Activated T-cell treated with anti-CD3 and anti-CD28 coated beads for 4 hours (primary cell): ENCODE results near the gene TCF21.
A peak's percentile ranks its signal among the peaks of the same experiment; 100 is the strongest.
"Not testable (repeated sequence)": the region's sequence is repeated elsewhere in the genome, so short reads cannot be mapped to it uniquely, and the experiment has no call there.

ENCODE experiments used
- DNase-seq: peaks from one replicate; pipeline ENCODE4 v3.0.0-alpha.2; 2020

The TCF21 gene

GRCh38 chr6:133890711-133891148, 1.8 kb downstream of the TCF21 start:
- DNase-seq, result no peak

GRCh38 chr6:133891149-133891926, 2.4 kb downstream of the TCF21 start:
- DNase-seq, result no peak

DNA sequence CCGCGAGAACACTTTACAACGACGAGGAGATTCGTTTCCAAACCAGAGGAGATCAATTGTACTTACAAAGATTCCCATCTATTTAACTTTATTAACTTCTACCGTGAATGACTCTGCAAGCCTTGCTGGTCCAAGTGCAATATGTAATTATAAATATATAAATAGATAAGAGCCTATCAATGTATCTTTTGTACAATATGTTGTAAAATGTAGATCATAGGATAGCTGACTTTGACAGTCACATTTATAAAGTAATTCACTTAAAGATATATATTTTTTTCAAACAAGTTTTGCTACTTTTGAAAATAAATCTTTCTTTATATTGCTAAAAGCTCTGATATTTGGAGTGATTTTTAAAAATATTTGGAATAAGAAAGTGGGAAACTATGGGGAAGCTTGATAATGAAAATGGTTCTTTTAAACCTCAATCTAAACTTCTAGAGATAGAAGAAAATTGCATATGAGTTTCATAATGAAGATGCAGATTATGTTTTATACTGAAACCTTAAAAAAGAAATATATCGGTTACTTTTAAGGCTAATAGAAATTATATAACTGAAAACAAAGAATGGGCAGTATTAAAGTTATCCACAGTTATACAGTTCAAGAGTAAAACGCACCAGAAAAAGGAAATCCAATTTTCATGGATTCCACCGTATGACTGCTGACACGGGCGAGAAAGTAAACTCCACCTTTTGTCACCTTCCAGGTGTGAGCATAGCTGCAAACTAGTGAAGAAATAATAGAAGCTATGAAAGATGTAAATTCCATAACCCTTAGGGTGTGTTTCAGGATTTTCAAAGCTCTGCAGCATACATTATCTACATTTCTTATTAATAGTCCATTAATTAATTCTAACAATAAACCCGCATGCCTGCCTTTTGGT, 3.3 kb downstream of the TCF21 start:
- no peak for DNase-seq

- DNase-seq, result no peak
Observed at GRCh38 chr6:133892813-133893691, 4.1 kb downstream of the TCF21 start.

DNA sequence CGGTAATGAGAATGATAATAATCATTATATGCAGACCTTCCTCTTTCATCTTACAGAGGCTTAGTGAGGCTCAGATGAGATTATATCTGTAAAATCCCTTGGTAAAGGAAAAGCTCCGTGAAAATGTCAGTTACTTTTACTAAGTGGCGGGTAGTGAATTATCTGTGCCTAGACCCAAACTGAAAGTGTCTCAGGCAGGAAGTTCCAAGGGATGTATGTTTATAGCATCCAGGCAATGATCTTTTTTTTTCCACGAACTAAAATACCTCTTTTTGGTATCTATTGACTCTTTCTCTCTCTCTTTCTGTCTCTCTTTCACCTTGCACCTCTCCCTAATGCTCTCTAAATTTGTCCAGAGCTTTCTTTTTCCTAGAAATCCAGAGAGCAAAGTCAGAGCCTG, 5.0 kb downstream of the TCF21 start:
- no peak for DNase-seq

- DNase-seq, result no peak
Observed at GRCh38 chr6:133894369-133894768, 5.5 kb downstream of the TCF21 start.

- no peak for DNase-seq
Observed at GRCh38 chr6:133894795-133895358, 6.0 kb downstream of the TCF21 start.

DNA sequence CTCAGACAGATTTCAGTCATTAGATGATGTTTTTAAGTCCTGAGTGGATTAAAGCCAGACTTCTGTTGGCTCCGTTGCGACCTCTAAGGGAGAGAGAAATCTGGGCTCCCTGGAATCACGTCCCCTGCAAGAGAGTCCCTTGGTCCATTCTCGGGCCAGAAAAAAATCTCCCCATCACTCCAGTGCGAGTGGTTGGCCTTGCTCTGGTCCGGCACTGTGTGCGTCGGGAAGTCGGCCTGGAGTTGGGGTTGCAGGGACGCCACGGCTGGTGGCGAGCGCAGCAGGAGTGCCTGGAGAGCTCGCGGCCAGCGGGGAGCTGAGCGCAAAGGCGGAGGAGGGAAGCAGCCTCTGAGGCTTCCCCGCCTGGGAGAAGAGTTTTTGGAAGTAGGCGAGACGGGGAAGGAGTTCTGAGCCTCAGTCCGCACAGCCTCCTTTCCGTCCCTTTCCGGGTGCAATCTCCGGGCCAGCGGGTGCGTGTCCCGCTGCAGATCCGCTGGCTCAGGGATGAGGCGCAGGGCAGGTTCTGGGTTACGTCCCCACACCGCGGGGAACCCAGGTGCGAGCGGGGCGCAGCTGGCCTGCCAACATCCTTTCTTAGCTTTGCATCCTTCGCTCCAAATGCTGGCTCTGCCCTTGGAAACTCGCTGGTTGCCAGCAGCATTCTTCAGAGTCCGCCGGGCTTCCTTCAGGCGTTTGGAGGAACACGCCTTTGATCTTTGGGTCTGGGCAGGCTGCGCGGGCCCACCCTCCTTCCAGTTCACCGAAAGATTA, 6.8 kb downstream of the TCF21 start:
- DNase-seq, result no peak

- DNase-seq, result no peak
Observed at GRCh38 chr6:133896344-133896721, 7.4 kb downstream of the TCF21 start.

DNA sequence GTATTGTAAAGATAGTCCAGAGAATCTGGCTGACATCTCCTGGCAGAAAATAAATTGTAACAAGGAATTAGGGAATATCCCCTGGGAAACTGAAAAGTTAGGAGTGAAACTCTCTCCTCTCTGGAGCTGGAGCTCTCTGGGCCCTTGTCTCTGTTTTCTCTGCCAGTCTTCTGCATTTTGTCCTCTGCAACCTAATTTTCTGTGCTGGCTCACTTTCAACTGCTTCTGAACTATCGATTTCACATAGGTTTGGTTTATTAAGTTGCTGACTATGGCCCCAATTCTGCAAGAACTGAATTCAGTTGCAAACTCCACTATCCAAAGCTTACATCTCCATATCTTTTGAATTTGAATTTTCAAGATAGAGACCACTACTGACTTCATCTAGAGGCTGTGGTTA, 9.3 kb downstream of the TCF21 start:
- DNase-seq, result no peak

- no peak for DNase-seq
Observed at GRCh38 chr6:133899556-133899955, 10.6 kb downstream of the TCF21 start.

DNA sequence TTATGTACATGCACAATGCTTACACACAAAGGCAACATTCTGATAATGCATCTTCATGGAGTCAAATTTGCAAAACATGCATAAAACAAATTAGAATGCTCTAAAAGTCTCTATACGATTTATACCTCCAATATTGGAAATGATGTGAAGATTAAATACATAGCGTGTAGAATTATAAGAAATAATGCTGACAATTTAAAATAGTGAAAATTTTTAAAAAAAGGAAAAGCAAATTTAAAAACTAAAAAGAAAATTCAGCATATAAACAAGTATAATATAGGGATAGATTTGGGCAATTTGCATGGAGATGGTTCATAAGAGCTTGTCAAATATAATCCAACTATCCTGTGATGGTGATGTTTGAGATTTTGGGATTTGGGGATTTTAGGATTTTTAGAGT, 14.9 kb downstream of the TCF21 start:
- no peak for DNase-seq

- no peak for DNase-seq
Observed at GRCh38 chr6:133906050-133906449, 17.1 kb downstream of the TCF21 start.

DNA sequence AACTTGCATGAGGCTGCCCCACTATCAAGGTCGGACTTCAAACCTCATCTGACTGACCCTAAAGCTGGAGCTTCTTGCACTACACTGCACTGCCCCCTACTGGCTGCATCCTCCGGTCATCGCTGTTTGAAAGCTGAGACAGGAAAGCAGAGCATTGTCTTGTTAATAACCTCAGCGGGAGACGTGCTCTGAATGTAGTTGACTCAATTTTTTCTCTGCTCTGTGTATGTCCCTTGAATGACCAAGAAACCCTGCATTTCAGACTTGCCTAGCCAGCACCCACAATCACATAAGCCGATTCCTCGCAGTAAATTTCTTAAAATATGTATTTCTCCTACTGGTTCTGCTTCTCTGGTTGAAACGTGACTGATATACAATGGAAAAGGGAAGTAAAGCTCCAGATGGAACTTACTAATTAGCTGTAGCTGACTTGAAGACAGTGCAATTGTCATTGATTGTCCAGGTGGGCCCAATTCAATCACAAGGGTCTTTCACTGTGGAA, 27.8 kb downstream of the TCF21 start:
- peak; percentile 72 for DNase-seq

- DNase-seq, result no peak
Observed at GRCh38 chr6:133917781-133918180, 28.9 kb downstream of the TCF21 start.

DNA sequence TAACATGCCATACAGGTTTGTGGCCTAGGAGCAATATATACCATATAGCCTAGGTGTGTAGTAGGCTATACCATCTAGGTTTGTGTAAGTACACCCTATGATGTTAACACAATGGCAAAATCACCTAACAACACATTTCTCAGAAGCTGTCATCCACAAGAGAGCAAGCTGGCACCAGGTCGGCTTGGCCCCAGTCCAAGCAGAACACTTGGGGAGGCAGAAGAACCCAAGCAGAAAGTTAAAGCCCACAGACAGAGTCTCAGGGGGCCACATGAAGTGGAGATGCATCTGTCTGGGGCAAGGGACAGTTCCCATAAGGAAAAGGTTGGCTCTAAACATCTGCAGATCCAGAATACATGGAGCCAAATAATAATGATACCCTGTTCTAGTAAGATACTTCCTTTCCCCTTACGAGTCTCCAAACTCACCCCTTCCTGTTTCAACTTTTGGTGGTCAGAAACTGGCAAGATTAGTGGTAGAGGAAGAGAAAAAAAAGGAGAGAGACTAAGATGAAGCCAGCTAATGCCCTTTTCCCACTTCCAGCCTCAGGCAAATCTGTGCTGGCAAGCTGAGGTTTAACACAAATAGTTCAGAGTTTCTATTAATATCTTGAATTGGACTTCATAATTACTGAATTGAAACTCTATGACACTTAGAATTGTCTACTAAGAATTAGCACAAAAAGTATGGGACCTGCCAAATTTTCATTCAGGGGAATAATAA, 29.5 kb downstream of the TCF21 start:
- DNase-seq, result no peak

DNA sequence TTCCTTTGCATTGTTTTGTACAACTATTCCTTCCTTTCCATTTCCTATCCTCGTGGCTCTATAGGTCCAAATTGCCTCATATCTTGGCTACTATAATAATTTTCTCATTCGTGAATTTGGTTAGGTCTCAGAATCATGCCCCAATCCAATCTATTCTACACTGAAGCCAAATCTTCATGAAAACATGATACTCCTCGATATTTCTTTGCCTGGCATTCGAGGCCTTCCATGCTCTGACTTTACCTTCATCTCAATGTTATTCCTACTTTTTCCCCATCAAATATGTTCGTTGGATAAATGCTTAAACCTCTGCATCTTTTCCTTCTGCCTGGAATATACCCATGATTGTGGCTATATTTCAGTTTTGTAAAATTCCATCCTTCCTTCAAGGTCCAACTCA, 30.4 kb downstream of the TCF21 start:
- no peak for DNase-seq

DNA sequence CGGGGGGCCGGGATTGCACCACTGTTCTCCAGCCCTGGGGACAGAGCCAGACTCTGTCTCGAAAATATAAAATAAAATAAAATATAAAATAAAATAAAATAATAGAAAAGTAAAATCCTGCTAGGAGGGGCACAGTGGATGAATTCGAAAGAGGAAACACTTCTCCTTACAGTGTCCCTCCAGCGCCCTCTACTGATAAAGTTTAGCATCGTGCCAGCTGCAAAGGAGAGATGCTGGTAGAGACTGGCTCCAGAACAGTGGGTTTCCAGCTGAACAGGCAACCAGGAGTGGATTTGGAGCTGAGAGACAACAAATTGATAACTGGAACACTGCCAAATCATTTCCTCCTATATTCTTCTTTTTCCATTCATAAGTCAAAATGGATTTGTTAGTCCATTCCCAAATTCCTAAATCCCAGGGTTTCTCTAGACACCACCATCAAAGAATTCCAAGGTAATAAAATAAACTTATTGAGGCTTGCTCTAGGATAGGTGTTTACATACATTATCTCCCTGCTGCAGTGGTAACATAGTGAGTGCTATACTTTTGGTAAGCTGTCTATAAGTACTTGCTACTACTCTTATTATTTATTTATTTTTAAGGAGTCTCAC, 32.4 kb downstream of the TCF21 start:
- peak; percentile 53 for DNase-seq

DNA sequence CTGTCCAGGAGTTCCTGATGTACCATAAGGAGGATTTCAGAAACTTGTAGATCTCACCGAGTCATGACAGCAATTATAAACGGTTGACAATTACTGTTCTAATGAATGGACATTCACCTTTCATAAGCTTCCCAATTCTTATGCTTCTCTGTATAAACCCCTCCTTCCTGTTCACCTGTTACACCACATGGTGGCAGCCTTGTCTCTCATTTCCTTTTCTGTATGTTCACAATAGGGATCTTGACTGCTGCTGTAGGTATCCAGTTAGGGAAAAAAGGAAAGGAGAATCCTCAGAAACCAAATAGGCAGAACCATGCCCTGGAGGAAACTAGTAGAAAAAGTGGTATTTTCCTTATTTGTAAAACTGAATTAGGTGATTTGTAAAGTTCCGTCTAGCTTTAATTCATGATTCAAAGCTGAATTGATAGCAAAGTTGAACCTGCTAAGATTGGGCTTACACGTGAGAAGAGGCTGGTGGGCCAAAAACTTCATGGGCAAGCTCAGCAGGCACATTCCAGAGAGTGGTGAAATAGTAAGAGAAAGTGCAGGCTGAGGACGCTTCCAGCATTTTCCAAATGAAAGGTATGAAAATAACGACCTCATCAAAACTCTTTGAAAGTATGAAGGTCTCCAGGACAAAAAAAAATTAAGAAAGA, 35.2 kb downstream of the TCF21 start:
- peak; percentile 37 for DNase-seq

GRCh38 chr6:133931221-133931620, 42.3 kb downstream of the TCF21 start:
- not testable (repeated sequence) for DNase-seq
